CD4-positive, alpha-beta T cell (primary cell): ENCODE results near the gene PNMT. TPM values are rescaled to one million over a fixed set of nuclear protein-coding genes. Genes with fewer than 3 reads are reported as not detected.

Experiments
- ATAC-seq: fragments of 200-7000 bp; cut with Tn5 transposase; one replicate; pipeline ENCODE4 v1.10.0; 2022; ENCODE audit warnings: mild to moderate bottlenecking; ENCODE audit not compliant: poor library complexity
- CTCF ChIA-PET: fragments of 350-600 bp; sonication (Branson Sonifier 250); formaldehyde crosslinking; loops from one replicate; lab custom pipeline; 2021; ENCODE audit warnings: antibody characterized with exemption, inconsistent platforms; lab: Charles Lee
- POLR2A ChIA-PET: fragments of 350-600 bp; sonication (Branson Sonifier 250); formaldehyde crosslinking; loops from one replicate; lab custom pipeline; 2021; ENCODE audit warnings: antibody characterized with exemption, inconsistent platforms; lab: Charles Lee
- DNase-seq, 14 experiments: peaks; one replicate each; pipeline ENCODE4 v3.0.0-alpha.2; 2013 to 2020; ENCODE audit warnings: mixed read lengths in 2 of 14
- H3K27ac ChIP-seq, 2 donors: one replicate each; pipeline versions ENCODE4 v1.5.1 to v1.7.0; 2013; ENCODE audit warnings: low read length in 2 of 2, low read depth in 1 of 2, mild to moderate bottlenecking in 1 of 2
- H3K27me3 ChIP-seq, 2 experiments: 1 replicate in 1 of 2; 2 replicates in 1 of 2; pipeline versions ENCODE4 v1.6.1 to v1.7.0; 2013; ENCODE audit warnings: low read length in 2 of 2, control low read depth in 1 of 2, mild to moderate bottlenecking in 1 of 2, moderate library complexity in 1 of 2; ENCODE audit not compliant: insufficient read depth in 2 of 2, control insufficient read depth in 1 of 2
- H3K36me3 ChIP-seq: one replicate; pipeline ENCODE4 v1.6.1; 2013; ENCODE audit warnings: low read length, control low read depth; ENCODE audit not compliant: insufficient read depth
- H3K4me1 ChIP-seq: one replicate; pipeline ENCODE4 v1.6.1; 2013; ENCODE audit warnings: low read length, control low read depth; ENCODE audit not compliant: insufficient read depth
- H3K4me3 ChIP-seq: one replicate; pipeline ENCODE4 v1.5.1; 2013; ENCODE audit warnings: mild to moderate bottlenecking, low read length, moderate library complexity
- H3K9me3 ChIP-seq, 2 experiments: 1 replicate in 1 of 2; 2 replicates in 1 of 2; pipeline versions ENCODE4 v1.6.1 to v1.7.0; 2013; ENCODE audit warnings: low read length in 2 of 2, mild to moderate bottlenecking in 2 of 2, control low read depth in 1 of 2, moderate library complexity in 1 of 2; ENCODE audit not compliant: control insufficient read depth in 1 of 2, insufficient read depth in 1 of 2
- H3K27ac Mint-ChIP-seq: one replicate; pipeline ENCODE4 v1.8.0; 2020; ENCODE audit warnings: mixed read lengths
- H3K27me3 Mint-ChIP-seq: one replicate; pipeline ENCODE4 v1.8.0; 2021; ENCODE audit warnings: mixed read lengths
- H3K36me3 Mint-ChIP-seq: one replicate; pipeline ENCODE4 v1.8.0; 2021; ENCODE audit warnings: low read depth, mixed read lengths
- H3K4me1 Mint-ChIP-seq: one replicate; pipeline ENCODE4 v1.8.0; 2021; ENCODE audit warnings: low read depth, mixed read lengths
- H3K4me3 Mint-ChIP-seq: one replicate; pipeline ENCODE4 v1.8.0; 2020; ENCODE audit warnings: mild to moderate bottlenecking, mixed read lengths
- H3K9me3 Mint-ChIP-seq: one replicate; pipeline ENCODE4 v1.8.0; 2020; ENCODE audit warnings: mixed read lengths
- intact Hi-C, 2 experiments: fragments of 100-400 bp; cut with DNase I in 1 of 2; cut with micrococcal nuclease in 1 of 2; formaldehyde crosslinking; loops; one replicate each; pipeline versions ENCODE4 v1.15.1 to v1.9.0; 2023 to 2025; cut with DNase I, micrococcal nuclease
- total RNA-seq, 174 experiments: library from RNA in 2 of 174; stranded (reverse) in 2 of 174; gene quantifications; one replicate each; pipeline ENCODE4 v1.2.3 and lab custom pipeline; 2021 to 2026
- TF ChIP-seq, protein P1 (sequence below): fragments of 200-600 bp; IDR thresholded peaks from one replicate; pipeline ENCODE4 v1.8.0; 2022; ENCODE audit warnings: antibody characterized with exemption, mild to moderate bottlenecking

The PNMT gene
- total RNA-seq, 2 experiments from 2014 or later = 0.47 TPM; not detected in 1

DNA sequence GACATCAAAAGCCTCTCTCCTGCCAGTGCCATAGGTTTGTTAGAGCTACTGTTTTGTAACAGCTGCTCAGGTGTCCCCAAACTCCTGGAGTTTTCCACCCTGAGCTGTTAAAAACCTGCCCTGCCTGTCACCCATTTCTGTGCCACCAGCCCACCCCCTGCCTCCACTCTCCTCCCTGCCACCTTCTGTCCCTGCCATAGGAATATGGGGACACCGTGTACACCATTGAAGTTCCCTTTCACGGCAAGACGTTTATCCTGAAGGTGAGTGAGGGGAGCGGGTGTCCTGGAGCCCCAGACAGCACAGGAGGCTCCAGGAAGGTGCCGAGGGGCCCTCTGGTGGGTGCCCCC, 8.3 kb upstream of the PNMT start:
- Mint-ChIP-seq H3K27me3 (peaks cover under 1% of the 10 kb centered on the region), H3K4me1 (peaks cover 36% of the 10 kb centered on the region), H3K36me3 (peaks cover 68% of the 10 kb centered on the region), H3K27ac (peak overlapping the region; percentile 88), H3K9me3 (no peaks in the 10 kb centered on the region), H3K4me3 (peak overlapping the region; percentile 55)
- TF ChIP-seq, protein P1, sequence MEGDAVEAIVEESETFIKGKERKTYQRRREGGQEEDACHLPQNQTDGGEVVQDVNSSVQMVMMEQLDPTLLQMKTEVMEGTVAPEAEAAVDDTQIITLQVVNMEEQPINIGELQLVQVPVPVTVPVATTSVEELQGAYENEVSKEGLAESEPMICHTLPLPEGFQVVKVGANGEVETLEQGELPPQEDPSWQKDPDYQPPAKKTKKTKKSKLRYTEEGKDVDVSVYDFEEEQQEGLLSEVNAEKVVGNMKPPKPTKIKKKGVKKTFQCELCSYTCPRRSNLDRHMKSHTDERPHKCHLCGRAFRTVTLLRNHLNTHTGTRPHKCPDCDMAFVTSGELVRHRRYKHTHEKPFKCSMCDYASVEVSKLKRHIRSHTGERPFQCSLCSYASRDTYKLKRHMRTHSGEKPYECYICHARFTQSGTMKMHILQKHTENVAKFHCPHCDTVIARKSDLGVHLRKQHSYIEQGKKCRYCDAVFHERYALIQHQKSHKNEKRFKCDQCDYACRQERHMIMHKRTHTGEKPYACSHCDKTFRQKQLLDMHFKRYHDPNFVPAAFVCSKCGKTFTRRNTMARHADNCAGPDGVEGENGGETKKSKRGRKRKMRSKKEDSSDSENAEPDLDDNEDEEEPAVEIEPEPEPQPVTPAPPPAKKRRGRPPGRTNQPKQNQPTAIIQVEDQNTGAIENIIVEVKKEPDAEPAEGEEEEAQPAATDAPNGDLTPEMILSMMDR = no peak
- peaks cover 61% of the 10 kb centered on the region for H3K36me3 ChIP-seq
- CTCF ChIA-PET = no interaction called here
- no peak for DNase-seq
- no peaks in the 10 kb centered on the region for H3K9me3 ChIP-seq
- peak overlapping the region in 1 of 2 donors; percentile 7 for H3K27ac ChIP-seq
- no peak for ATAC-seq
- intact Hi-C loops = no loop called here
- H3K4me1 ChIP-seq = peaks cover 27% of the 10 kb centered on the region
- H3K4me3 ChIP-seq = no peak overlapping the region
- H3K27me3 ChIP-seq = no peaks in the 10 kb centered on the region
- POLR2A ChIA-PET = interaction anchor here (1.0 to 1.4 kb wide), 4 partner anchors 9 to 267 kb away, joined by 3 to 9 read pairs (median 4); partner anchors contain the start of genes LRRC3C, ORMDL3, PNMT and STARD3

DNA sequence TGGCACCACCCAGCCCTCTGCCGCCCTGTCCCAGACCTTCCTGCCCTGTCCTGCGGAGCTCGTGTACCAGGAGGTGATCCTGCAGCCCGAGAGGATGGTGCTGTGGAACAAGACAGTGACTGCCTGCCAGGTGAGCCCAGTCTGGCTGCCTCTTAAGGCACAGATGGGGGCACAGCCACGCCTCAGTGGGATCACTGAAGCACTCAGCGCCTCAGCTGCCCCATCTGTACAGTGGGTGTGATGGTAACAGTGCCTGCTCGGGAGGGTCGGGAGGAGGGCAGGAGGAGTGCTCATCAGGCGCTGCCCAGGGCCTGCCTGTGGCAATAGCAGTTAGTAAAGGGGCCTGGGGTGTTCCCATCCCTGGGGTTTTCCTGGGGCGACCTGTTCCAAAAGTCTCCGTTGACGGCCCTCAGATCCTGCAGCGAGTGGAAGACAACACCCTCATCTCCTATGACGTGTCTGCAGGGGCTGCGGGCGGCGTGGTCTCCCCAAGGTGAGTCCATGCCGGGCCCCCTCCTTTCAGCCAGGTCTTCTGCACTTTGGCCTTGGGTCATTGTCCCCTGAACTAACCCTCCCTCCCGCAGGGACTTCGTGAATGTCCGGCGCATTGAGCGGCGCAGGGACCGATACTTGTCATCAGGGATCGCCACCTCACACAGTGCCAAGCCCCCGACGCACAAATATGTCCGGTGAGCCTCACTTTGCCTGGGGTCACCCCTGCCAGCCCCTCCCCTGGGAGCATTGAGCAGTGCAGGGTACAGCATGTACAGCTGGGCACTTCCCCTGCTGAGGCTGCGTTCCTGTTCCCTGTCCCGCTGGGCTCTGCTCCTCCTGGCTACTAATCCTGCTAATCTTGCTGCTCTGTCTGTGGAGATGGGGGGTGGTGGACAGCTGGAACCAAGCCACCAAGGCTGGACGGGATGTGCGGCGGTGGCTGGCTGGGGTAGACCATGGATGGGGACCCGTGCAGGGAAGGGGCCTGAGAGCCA, 7.6 kb upstream of the PNMT start:
- Mint-ChIP-seq H3K4me1 (peaks cover 29% of the 10 kb centered on the region), H3K4me3 (no peak overlapping the region), H3K27me3 (peaks cover 7% of the 10 kb centered on the region), H3K36me3 (peaks cover 61% of the 10 kb centered on the region), H3K9me3 (no peaks in the 10 kb centered on the region), H3K27ac (peak overlapping the region; percentile 88)
- Histone ChIP-seq H3K4me3 (no peak overlapping the region), H3K27me3 (peaks cover 0 to under 1% of the 10 kb centered on the region in 2 experiments), H3K4me1 (peaks cover 24% of the 10 kb centered on the region), H3K36me3 (peaks cover 60% of the 10 kb centered on the region), H3K27ac (no peak overlapping the region), H3K9me3 (no peaks in the 10 kb centered on the region)
- TF ChIP-seq, protein P1 = no peak
- ChIA-PET CTCF (no interaction called here), POLR2A (interaction anchor here (1.2 to 1.4 kb wide), 3 partner anchors 8 to 266 kb away, joined by 3 to 9 read pairs (median 4); partner anchors contain the start of genes LRRC3C, ORMDL3, PNMT and STARD3)
- DNase-seq (no peak), ATAC-seq (no peak)
- intact Hi-C loops = no loop called here

DNA sequence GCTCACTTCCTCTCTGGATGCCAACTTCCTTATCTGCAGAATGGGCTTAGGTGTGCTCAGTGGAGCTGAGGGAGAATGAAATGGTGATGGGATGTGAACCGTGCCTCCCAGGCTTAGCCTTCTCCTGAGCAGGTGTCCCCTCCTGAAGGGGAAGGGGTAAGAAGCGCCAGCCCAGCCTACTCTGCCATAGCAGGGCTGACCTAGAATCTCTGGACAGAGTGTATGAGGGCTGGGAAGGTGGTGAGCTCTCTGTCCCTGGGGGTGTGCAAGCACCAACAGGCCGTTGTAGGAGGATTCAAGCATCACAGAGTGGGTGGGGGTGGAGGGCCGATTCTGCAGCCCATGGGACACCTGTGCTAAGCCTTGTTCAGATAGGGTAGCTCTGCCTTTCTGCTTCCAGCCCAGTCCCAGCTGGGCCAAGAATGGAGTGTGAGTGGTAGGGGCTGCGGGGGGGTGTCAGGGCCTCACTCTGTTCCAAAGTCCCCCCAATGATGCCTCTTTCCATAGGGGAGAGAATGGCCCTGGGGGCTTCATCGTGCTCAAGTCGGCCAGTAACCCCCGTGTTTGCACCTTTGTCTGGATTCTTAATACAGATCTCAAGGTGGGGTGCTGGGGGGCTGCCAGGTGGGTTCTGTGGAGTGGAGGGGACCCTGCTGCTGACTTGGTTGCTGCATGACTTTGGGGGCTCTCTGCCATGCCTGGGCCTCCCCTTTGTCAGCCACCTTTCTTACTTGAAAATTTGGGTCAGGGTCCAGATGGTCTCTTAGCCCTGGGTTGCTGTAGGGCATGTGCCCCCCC, 6.3 kb upstream of the PNMT start:
- peaks cover 16% of the 10 kb centered on the region for H3K27me3 Mint-ChIP-seq
- H3K4me1 Mint-ChIP-seq = peaks cover 28% of the 10 kb centered on the region
- CTCF ChIA-PET = no interaction called here
- H3K4me1 ChIP-seq = peaks cover 28% of the 10 kb centered on the region
- no peak overlapping the region for H3K27ac Mint-ChIP-seq
- H3K9me3 ChIP-seq = no peaks in the 10 kb centered on the region
- peaks cover 60% of the 10 kb centered on the region for H3K36me3 Mint-ChIP-seq
- no peak overlapping the region for H3K4me3 Mint-ChIP-seq
- no peak overlapping the region for H3K27ac ChIP-seq
- H3K27me3 ChIP-seq = peaks cover 0 to 11% of the 10 kb centered on the region in 2 experiments
- POLR2A ChIA-PET = no interaction called here
- H3K9me3 Mint-ChIP-seq = no peaks in the 10 kb centered on the region
- intact Hi-C loops = no loop called here
- H3K4me3 ChIP-seq = no peak overlapping the region
- ATAC-seq = no peak
- H3K36me3 ChIP-seq = peaks cover 52% of the 10 kb centered on the region
- TF ChIP-seq, protein P1 = no peak
- DNase-seq = no peak
